ENCODE measurements around the gene LSAMP. TPM values are rescaled to one million over a fixed set of nuclear protein-coding genes. Genes with fewer than 3 reads are reported as not detected.

The LSAMP gene
- total RNA-seq, 1 donor from 2014 or later: not detected

GRCh38 chr3:116165641-116166040 is 279.6 kb downstream of the LSAMP start:
- intact Hi-C loops (cut with micrococcal nuclease): no loop called here

GRCh38 chr3:116165135-116165534 is 280.2 kb downstream of the LSAMP start:
- intact Hi-C loops (cut with micrococcal nuclease): no loop called here

GRCh38 chr3:116164039-116164438 is 281.2 kb downstream of the LSAMP start:
- intact Hi-C loops (cut with micrococcal nuclease): no loop called here

- intact Hi-C loops (cut with micrococcal nuclease): no loop called here
Measured at GRCh38 chr3:116161575-116162525, 283.4 kb downstream of the LSAMP start.

GRCh38 chr3:116160594-116160993 is 284.7 kb downstream of the LSAMP start:
- intact Hi-C loops (cut with micrococcal nuclease): no loop called here

- intact Hi-C loops (cut with micrococcal nuclease): no loop called here
Measured at GRCh38 chr3:116155841-116156240, 289.4 kb downstream of the LSAMP start.

- intact Hi-C loops (cut with micrococcal nuclease): no loop called here
Measured at GRCh38 chr3:116154389-116154788, 290.9 kb downstream of the LSAMP start.

- intact Hi-C loops (cut with micrococcal nuclease): no loop called here
Measured at GRCh38 chr3:116153174-116153573, 292.1 kb downstream of the LSAMP start.

DNA sequence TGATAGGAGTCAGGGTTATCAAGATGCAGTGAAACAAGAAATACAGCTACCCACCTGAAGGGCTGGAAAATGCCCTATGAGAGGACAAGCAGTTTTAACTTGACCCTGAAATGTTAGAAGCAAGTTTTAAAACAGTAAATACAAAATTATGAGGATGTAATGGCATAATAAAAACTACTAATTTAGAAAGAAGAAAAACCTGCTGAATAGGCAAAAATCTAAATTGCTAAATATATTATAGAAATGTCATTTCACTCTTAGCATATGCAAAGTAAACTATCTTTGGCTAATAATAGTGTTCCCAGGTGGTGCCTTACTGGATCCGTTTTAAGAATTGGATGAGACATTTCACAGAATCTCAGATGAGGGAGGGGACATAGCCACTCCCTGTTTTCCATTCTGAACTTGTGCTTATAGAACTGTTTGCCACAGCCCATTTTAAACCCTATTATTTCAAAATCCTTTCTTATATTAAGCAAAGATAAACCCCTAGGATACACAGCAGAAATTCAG is 294.6 kb downstream of the LSAMP start:
- intact Hi-C loops (cut with micrococcal nuclease): no loop called here

DNA sequence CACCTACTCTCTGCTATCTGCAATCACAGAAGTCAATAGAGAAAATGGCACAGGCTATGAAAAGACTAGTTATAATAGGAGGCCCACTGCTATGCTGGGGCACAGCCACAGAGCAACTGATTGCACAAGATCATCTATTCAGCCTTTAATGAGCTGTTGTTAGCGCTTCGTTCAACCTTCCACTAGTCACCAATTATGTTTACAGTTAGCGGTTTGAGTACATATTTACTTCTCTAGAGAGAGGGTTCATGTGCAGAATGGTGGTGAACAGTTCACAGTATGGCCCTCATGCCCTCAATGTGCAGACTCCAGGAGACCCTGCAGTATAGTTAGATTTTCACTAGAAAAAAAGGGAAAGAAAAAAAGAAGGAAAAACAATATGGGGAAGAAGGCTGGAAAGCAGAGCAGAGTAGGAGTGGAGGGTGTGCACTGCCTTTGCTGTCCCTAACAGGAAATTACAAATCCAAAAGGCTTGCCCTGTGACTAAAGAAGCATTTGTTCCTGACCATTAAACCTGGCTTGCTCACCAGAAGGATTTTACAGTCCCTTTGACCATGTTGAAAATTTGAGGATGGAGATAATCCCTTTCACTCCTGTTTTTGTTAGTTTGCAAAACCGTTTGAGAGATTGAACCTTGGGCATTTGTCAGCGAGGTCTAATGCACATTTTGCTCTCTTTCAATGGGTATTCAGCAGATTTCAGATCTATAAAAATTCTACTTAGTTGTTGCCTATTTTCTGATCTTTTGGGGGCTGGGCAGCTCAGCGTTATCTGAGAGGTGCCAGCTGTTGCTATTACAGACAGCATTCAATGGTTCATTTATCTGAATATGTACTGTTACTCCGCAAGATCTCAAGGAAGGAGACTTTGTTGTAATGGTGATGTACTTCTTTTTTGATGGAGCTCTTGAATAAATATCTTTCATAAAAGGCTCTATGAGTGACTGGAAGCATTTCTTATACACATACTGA is 296.1 kb downstream of the LSAMP start:
- intact Hi-C loops (cut with micrococcal nuclease): no loop called here

- intact Hi-C loops (cut with micrococcal nuclease): no loop called here
Measured at GRCh38 chr3:116145613-116146012, 299.7 kb downstream of the LSAMP start.

- intact Hi-C loops (cut with micrococcal nuclease): no loop called here
Measured at GRCh38 chr3:116141724-116142123, 303.6 kb downstream of the LSAMP start.

DNA sequence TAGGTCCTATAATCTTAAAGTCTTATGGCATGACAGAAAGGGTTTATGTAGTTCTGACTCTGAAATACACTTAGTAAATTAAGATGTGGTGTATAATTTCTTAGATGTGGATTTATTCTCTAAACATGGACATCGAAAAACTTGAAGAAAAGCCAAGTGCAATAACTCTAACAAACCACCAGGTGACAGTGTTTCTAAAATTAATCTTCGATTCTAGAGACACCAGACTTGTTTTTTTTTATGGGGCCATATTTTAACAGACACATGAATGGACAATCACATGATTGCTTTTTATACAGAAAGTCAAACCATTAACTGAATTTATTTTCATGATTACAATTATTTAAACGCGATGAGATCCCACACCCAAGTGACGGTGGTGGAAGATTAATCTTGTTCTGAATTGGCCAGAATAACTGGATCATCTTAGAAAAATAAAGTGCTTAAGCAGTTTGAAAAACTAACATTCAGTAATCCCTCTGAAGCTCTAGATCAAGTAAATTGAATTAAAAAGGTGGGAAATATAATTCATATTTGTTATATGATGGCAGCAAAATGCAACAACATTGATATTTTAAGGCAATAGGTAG is 305.1 kb downstream of the LSAMP start:
- intact Hi-C loops (cut with micrococcal nuclease): loop anchor here (1.0 kb wide), 1 partner anchor 618 kb away; no protein-coding TSS in a partner anchor

DNA sequence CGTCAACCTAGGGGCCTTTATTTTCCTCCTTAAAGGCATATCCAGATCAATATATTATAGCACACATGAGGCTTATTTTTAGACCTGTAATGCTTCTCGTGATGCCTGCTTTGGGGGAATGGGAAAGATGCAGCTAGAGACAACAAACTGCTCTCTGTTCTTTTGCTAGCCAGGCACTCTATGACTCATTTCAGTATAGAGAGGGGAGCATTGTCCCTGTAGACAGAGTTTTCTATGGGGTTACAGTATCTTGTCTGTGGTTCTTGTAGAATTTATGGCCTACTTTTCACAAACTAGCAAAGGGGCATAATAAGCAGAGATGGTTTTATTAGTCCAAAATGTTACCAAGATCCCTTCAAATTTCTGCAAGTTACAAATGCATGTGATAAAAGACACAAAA is 305.6 kb downstream of the LSAMP start:
- intact Hi-C loops (cut with micrococcal nuclease): loop anchor here (1.0 kb wide), 1 partner anchor 619 kb away; no protein-coding TSS in a partner anchor

DNA sequence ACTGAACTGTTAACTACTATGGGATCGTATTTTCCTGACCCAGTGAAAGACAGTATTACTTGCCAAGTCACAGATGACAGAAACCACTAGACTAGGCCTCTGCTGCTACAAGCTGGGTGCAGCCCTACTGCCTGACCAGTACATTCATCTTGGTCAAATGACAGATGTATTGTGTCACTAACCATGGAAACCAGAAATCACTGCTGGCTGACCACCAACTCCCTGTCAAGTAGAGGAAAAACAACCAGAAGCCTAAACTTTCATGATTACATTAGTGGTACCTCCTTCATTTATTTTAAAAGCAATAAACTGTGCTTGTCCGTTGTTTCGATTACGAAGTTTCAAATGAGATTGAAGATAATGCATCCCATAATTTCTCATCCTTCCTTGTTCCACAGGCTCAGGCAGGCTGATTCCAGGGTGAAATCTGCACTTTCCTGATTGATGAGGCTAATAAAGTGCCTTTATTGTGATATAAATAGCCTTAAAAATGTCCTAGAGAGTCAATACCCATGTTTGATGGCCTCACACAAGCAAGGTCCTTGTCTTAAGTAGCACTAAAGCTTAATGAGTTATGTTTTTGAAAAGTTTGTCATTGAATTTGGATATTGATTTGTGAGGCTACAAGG is 309.7 kb downstream of the LSAMP start:
- intact Hi-C loops (cut with micrococcal nuclease): no loop called here

GRCh38 chr3:116129187-116129946 is 315.9 kb downstream of the LSAMP start:
- intact Hi-C loops (cut with micrococcal nuclease): no loop called here

- intact Hi-C loops (cut with micrococcal nuclease): no loop called here
Measured at GRCh38 chr3:116127464-116127863, 317.8 kb downstream of the LSAMP start.

- intact Hi-C loops (cut with micrococcal nuclease): no loop called here
Measured at GRCh38 chr3:116124166-116124565, 321.1 kb downstream of the LSAMP start.

DNA sequence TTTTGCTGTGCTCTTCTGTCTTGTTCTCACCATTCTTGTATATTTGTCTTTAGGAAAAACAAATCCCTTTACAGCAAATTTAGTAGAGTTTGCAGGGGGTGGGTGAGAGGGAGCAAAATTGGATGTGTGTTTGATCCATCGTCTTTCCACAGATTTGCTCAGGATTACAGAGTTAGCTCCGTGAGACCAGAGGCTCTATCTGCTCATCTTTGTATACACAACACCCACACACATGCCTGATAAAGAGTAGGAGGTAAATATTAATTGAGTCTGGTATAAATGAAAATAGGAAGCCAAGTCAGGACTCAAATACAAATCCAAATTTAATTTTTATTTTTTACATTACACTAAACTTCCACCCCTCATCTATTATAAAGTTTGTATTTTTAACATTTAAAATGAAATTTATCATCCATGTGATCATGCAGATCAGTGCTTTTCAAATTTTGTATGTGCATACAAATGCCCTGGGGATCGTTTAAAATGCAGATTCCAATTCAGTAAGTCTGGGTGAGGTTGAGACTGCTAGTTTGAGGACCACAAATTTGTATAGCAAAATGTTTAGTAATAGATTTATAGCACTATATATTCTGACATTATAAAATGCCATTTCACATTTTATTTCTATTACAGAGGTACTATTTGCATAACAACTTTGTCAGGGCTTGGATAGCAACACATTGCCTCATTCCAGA is 326.7 kb downstream of the LSAMP start:
- intact Hi-C loops (cut with micrococcal nuclease): no loop called here

Data from T-helper 2 cell treated with Interferon-gamma antibody and Interleukin-4, amounts not matched to agents 100 ng/mL and 5 ng/mL, for 36 hours (primary cell).